Heart left ventricle (tissue), 16 donors: ENCODE measurements around the gene FUT3. TPM values are rescaled to one million over a fixed set of nuclear protein-coding genes. Genes with fewer than 3 reads are reported as not detected.

Experiments
- ATAC-seq, 4 donors: fragments of 200-7000 bp; cut with Tn5 transposase; one replicate each; pipeline ENCODE4 v1.9.1; 2020 to 2022; ENCODE audit warnings: moderate library complexity in 4 of 4, mild to moderate bottlenecking in 3 of 4, moderate number of reproducible peaks in 1 of 4
- DNase-seq, 5 donors: peaks; one replicate each; pipeline ENCODE4 v3.0.0-alpha.2; 2020
- H3K27ac ChIP-seq, 12 donors: fragments of 200-600 bp; sonication (generic) in 4 of 12; one replicate each; pipeline versions ENCODE4 v1.5.0 to v1.8.0; 2016 to 2022; ENCODE audit warnings: mild to moderate bottlenecking in 2 of 12
- H3K27me3 ChIP-seq, 9 donors: fragments of 200-600 bp; sonication (generic) in 2 of 9; one replicate each; pipeline versions ENCODE4 v1.5.1 to v1.8.0; 2016 to 2022; ENCODE audit warnings: mild to moderate bottlenecking in 3 of 9
- H3K36me3 ChIP-seq, 9 donors: fragments of 200-600 bp; sonication (generic) in 2 of 9; one replicate each; pipeline versions ENCODE4 v1.5.0 to v1.8.0; 2018 to 2022; ENCODE audit warnings: mild to moderate bottlenecking in 2 of 9
- H3K4me1 ChIP-seq, 12 donors: fragments of 200-600 bp; sonication (generic) in 4 of 12; one replicate each; pipeline versions ENCODE4 v1.5.0 to v1.8.0; 2016 to 2022; ENCODE audit warnings: mild to moderate bottlenecking in 3 of 12
- H3K4me3 ChIP-seq, 12 donors: fragments of 200-600 bp; sonication (generic) in 4 of 12; one replicate each; pipeline versions ENCODE4 v1.5.0 to v1.8.0; 2017 to 2022; ENCODE audit warnings: mild to moderate bottlenecking in 9 of 12, moderate library complexity in 4 of 12
- H3K9me3 ChIP-seq, 12 donors: fragments of 200-600 bp; sonication (generic) in 4 of 12; one replicate each; pipeline versions ENCODE4 v1.5.0 to v1.8.0; 2016 to 2022; ENCODE audit warnings: mild to moderate bottlenecking in 1 of 12
- POLR2A ChIP-seq, 2 donors: fragments of 450-650 bp; IDR thresholded peaks; one replicate each; pipeline ENCODE4 v1.6.1; 2017; ENCODE audit warnings: antibody characterized with exemption in 2 of 2, mild to moderate bottlenecking in 2 of 2, moderate library complexity in 2 of 2
- WGBS, 4 donors: extraction: QIAGEN DNeasy Blood & Tissue Kit in 2 of 4; methylation state at CpG; one replicate each; pipeline versions ENCODE4 v1.1.5 to v1.1.7; 2013 to 2018; 5-methylcytosine and 5-hydroxymethylcytosine counted together
- intact Hi-C, 10 donors: fragments of 100-400 bp; cut with DNase I; formaldehyde crosslinking; loops; one replicate each; pipeline versions ENCODE4 v1.11.1 to v1.14.2; 2022
- polyA plus RNA-seq, 2 donors: library from polyadenylated mRNA; stranded (reverse); fragments of 200-250 nt; gene quantifications; one replicate each; pipeline ENCODE4 v1.2.3, GENCODE V29; 2013
- total RNA-seq, 9 donors: library from RNA; depleted of rRNA in 2 of 9; stranded (reverse); fragments of >200 nt in 2 of 9; fragmentation: NEBNext Ultra II Directional in 3 of 9; extraction: Animal tissue kit (Norgen Biotek cat#: 25700) in 3 of 9; gene quantifications; one replicate each; pipeline versions ENCODE4 v1.1.0 to v1.2.4, GENCODE V29; 2016 to 2023
- TF ChIP-seq, protein P1 (sequence below), 12 donors: fragments of 200-600 bp; sonication (generic) in 4 of 12; IDR thresholded peaks; one replicate each; pipeline versions ENCODE4 v1.5.0 to v1.8.0; 2018 to 2022; ENCODE audit warnings: antibody characterized with exemption in 12 of 12, mild to moderate bottlenecking in 5 of 12
- donor health status: ischemic (EF 13 %, LVEDD 7.1; RV severe dilation, severe dysfunction).
- donor health status: healthy with polysubstance abuse.
- donor health status: DM: no; HTN: yes; CAD: no.
- donor health status: DM: no; HTN: no; CAD: no.
- donor health status: ischemic (EF 25% LVEDD 6.9; RV normal size, moderate dysfunction).
- donor health status: ischemic (EF 25% LVEDD 5.7; RV mildly dilated, moderate dysfunction).
- donor health status: healthy.
- donor health status: DM: yes; HTN: yes; CAD: no.
- donor health status: ischemic (EF 35%, LVEDD 5.7; RV mildly dilated, moderate dysfunction).
- donor health status: nonischemic (EF 11% LVEDD 7.7; RV severe dilation, severe dysfunction).
- donor health status: DM: yes; HTN: yes; CAD: no.
- donor health status: PGD.
- donor health status: ischemic (EF 29% LVEDD 5.4; RV normal size, mild dysfunction).
- donor health status: nonischemic (EF 23%, LVEDD 6.1; RV moderate dilation, normal function).

FUT3 gene
- total and polyA plus RNA-seq, 11 donors: 0.07 TPM; not detected in 10

DNA sequence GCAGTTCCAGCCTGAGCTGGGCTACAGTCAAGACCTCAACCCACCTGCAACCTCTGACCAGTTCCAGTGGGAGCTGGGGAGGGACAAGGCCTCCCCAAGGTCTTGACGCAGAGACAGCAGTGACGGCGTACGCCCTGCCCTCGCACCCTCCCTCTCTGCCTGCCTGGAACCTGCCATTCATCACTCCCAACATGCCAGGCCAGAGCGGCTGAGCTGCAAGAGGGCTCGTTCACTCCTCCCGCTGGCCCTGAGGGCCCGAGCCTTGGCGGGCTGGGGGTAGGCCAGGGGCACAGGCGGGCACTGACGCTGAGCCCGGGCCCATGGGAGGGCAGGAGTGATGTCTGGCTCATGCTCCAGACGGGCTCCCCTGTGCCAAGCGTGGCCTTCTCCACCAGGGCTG is 44.2 kb upstream of the FUT3 start:
- peaks cover 0 to 34% (median 21%) of the 10 kb centered on the region in 9 donors for H3K36me3 ChIP-seq
- DNase-seq (peak in 3 of 5 donors; percentile 60 to 77 (median 61)), ATAC-seq (peak; percentile 35 to 66 (median 60))
- peaks cover 0 to 60% (median 27%) of the 10 kb centered on the region in 12 donors for H3K4me1 ChIP-seq
- intact Hi-C loops: loop anchor here in 1 of 10 donors (5.0 kb wide), 1 partner anchor 88 kb away; the partner anchor contains the start of gene NRTN
- TF ChIP-seq, protein P1, sequence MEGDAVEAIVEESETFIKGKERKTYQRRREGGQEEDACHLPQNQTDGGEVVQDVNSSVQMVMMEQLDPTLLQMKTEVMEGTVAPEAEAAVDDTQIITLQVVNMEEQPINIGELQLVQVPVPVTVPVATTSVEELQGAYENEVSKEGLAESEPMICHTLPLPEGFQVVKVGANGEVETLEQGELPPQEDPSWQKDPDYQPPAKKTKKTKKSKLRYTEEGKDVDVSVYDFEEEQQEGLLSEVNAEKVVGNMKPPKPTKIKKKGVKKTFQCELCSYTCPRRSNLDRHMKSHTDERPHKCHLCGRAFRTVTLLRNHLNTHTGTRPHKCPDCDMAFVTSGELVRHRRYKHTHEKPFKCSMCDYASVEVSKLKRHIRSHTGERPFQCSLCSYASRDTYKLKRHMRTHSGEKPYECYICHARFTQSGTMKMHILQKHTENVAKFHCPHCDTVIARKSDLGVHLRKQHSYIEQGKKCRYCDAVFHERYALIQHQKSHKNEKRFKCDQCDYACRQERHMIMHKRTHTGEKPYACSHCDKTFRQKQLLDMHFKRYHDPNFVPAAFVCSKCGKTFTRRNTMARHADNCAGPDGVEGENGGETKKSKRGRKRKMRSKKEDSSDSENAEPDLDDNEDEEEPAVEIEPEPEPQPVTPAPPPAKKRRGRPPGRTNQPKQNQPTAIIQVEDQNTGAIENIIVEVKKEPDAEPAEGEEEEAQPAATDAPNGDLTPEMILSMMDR (IDR thresholded peaks at IDR 0.05): no peak
- no peak for TF ChIP-seq POLR2A (IDR thresholded peaks at IDR 0.05)
- 50 to 59% (median 54%) methylated on average over 8 to 15 of the region's 15 CpGs for WGBS, 4 donors
- peak overlapping the region in 11 of 12 donors; percentile 65 to 93 (median 82) for H3K27ac ChIP-seq
- H3K27me3 ChIP-seq: peaks cover 0 to 15% (median 0%) of the 10 kb centered on the region in 9 donors
- no peaks in the 10 kb centered on the region for H3K9me3 ChIP-seq
- no peak overlapping the region for H3K4me3 ChIP-seq

GRCh38 chr19:5894704-5895349 is 43.6 kb upstream of the FUT3 start:
- TF ChIP-seq, protein P1 (IDR thresholded peaks at IDR 0.05): no peak
- no peak for TF ChIP-seq POLR2A (IDR thresholded peaks at IDR 0.05)
- DNase-seq (peak in 1 of 5 donors; percentile 66), ATAC-seq (peak in 2 of 4 donors; percentile 7 to 10)
- WGBS, 4 donors: 43 to 60% (median 46%) methylated on average over 22 to 28 of the region's 28 CpGs
- H3K9me3 ChIP-seq: no peaks in the 10 kb centered on the region
- H3K27ac ChIP-seq: peak overlapping the region in 11 of 12 donors; percentile 65 to 93 (median 82)
- H3K27me3 ChIP-seq: peaks cover 0 to 15% (median 0%) of the 10 kb centered on the region in 9 donors
- intact Hi-C loops: loop anchor here in 8 of 10 donors (1.0 to 5.0 kb wide), 4 partner anchors 68 to 93 kb away; partner anchors contain the start of gene NRTN (in 2 of the 8)
- peaks cover 0 to 60% (median 27%) of the 10 kb centered on the region in 12 donors for H3K4me1 ChIP-seq
- peaks cover 0 to 31% (median 16%) of the 10 kb centered on the region in 9 donors for H3K36me3 ChIP-seq
- no peak overlapping the region for H3K4me3 ChIP-seq

DNA sequence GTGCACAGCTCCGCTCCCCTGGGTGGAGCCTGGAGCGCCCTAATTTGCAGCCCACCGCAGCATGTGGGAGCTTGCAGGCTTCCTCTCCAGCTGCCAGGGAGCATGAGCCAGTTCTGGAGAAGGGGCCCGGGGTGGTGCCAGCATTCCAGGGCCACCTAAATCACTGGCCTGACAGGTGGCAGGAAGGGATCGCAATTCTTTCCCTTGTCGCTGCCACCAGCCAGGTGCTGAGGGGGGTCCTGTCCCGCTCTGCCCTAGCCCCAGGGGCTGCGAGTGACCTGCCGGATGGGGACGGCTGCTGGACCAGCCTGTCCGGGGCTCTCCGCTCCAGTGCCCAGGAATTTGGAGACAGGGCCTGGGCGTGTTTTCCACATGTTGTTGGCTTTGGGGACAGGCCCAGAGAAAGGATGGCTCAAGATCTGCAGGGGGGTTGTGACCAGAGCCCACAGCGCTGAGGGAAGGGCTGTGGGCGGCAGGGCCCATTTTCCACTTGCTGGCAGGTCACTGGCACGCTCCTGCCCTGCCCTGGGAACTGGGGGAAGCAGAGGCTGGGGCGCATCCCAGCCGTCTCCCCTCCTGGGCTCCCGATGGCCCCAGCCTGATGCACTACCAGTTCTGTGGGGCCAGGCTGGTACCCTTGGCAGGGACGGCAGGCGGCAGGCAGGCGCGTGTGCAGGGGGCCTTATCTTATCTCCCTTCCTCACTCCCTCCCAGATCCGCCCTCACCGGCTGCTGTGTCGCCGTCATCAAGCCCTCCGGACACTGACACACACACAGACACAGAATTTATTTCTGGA is 42.9 kb upstream of the FUT3 start:
- no peaks in the 10 kb centered on the region for H3K9me3 ChIP-seq
- peak overlapping the region in 11 of 12 donors; percentile 65 to 93 (median 82) for H3K27ac ChIP-seq
- H3K4me1 ChIP-seq: peaks cover 0 to 60% (median 27%) of the 10 kb centered on the region in 12 donors
- no peak overlapping the region for H3K4me3 ChIP-seq
- TF ChIP-seq POLR2A (IDR thresholded peaks at IDR 0.05): no peak
- TF ChIP-seq, protein P1 (IDR thresholded peaks at IDR 0.05): no peak
- ATAC-seq (peak; percentile 69 to 84 (median 76)), DNase-seq (peak; percentile 69 to 87 (median 78))
- H3K36me3 ChIP-seq: peaks cover 0 to 31% (median 16%) of the 10 kb centered on the region in 9 donors
- peaks cover 0 to 15% (median 0%) of the 10 kb centered on the region in 9 donors for H3K27me3 ChIP-seq
- intact Hi-C loops: loop anchor here in 9 of 10 donors (1.0 to 5.0 kb wide), 6 partner anchors 67 to 92 kb away; partner anchors contain the start of gene NRTN (in 3 of the 9)
- WGBS, 4 donors: 43 to 55% (median 48%) methylated on average over 18 to 28 of the region's 28 CpGs
